ENCODE measurements around the gene BRIP1.
"Not testable (repeated sequence)": the region's sequence is repeated elsewhere in the genome, so short reads cannot be mapped to it uniquely, and the experiment has no call there.

BRIP1 gene

DNA sequence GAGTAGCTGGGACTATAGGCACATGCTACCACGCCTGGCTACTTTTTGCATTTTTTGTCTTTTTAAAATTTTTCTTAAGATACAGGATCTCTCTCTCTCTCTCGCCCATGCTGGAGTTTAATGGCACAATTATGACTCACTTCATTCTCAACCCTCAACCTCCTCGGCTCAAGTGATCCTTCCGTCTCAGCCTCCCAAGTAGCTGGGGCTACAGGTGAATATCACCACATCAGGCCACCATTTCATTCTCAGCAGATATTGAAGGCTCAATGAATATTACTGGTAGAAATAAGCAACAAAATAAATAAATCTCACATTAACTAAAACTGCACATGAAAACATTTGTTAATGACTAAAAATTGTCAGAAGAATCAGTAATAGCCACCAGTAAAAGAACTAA is 41.7 kb downstream of the BRIP1 start:
- H3K27ac ChIP-seq, result no peak overlapping the region
- H3K4me3 ChIP-seq (ENCODE audit: low read depth, low read length), result no peak overlapping the region
- no peak overlapping the region for H2AFZ ChIP-seq
- no peaks in the 10 kb centered on the region for H3K79me2 ChIP-seq
- no peaks in the 10 kb centered on the region for H3K4me1 ChIP-seq
- no peak overlapping the region for H3K9ac ChIP-seq
- no peaks in the 10 kb centered on the region for H3K9me3 ChIP-seq (ENCODE audit: control insufficient read depth, low read length)
- no peaks in the 10 kb centered on the region for H3K27me3 ChIP-seq (ENCODE audit: control insufficient read depth, insufficient read depth, low read length)
- H3K36me3 ChIP-seq (ENCODE audit: control insufficient read depth, insufficient read depth, low read length), result no peaks in the 10 kb centered on the region
- H3K4me2 ChIP-seq (ENCODE audit: low read length), result no peak overlapping the region
- TF ChIP-seq, protein P1, sequence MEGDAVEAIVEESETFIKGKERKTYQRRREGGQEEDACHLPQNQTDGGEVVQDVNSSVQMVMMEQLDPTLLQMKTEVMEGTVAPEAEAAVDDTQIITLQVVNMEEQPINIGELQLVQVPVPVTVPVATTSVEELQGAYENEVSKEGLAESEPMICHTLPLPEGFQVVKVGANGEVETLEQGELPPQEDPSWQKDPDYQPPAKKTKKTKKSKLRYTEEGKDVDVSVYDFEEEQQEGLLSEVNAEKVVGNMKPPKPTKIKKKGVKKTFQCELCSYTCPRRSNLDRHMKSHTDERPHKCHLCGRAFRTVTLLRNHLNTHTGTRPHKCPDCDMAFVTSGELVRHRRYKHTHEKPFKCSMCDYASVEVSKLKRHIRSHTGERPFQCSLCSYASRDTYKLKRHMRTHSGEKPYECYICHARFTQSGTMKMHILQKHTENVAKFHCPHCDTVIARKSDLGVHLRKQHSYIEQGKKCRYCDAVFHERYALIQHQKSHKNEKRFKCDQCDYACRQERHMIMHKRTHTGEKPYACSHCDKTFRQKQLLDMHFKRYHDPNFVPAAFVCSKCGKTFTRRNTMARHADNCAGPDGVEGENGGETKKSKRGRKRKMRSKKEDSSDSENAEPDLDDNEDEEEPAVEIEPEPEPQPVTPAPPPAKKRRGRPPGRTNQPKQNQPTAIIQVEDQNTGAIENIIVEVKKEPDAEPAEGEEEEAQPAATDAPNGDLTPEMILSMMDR (IDR thresholded peaks at IDR 0.05), result no peak

DNA sequence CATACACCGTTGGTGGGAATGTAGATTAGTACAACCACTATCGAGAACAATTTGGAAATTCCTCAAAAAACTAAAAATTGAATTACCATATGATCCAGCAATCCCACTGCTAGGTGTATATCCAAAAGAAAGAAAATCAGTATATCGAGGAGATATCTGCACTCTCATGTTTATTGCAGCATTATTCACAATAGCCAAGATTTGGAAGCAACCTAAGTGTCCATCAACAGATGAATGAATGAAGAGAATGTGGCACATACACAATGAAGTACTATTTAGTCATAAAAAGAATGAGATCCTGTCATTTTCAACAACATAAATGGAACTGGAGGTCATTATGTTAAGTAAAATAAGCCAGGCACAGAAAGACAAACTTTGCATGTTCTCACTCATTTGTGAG is 44.1 kb downstream of the BRIP1 start:
- H3K27me3 ChIP-seq (ENCODE audit: control insufficient read depth, insufficient read depth, low read length); H3K79me2 ChIP-seq; H3K36me3 ChIP-seq (ENCODE audit: control insufficient read depth, insufficient read depth, low read length); H2AFZ ChIP-seq; H3K9ac ChIP-seq; H3K4me3 ChIP-seq (ENCODE audit: low read depth, low read length); H3K4me2 ChIP-seq (ENCODE audit: low read length); H3K9me3 ChIP-seq (ENCODE audit: control insufficient read depth, low read length); H3K4me1 ChIP-seq; H3K27ac ChIP-seq: not testable (repeated sequence)

DNA sequence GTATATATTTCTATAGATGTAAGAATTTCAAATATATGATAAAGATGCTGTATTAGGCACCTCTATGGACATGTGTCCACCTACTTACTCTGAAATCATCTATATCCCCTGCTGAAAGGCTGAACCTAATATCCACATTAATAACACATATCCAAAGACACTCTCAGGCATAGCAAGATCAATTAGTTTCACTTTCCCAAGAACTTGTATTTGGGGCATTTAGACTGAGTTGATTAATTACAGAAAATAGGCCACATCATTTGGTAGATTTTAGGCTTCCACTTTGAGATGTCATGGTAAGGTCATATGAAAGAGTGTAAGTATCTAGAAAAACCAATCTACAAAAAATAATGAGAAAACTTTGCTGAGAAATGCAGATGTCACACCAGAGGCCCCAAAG is 45.1 kb downstream of the BRIP1 start:
- Histone ChIP-seq H3K36me3 (ENCODE audit: control insufficient read depth, insufficient read depth, low read length) (no peaks in the 10 kb centered on the region), H3K79me2 (no peaks in the 10 kb centered on the region), H3K9me3 (ENCODE audit: control insufficient read depth, low read length) (no peaks in the 10 kb centered on the region), H3K9ac (no peak overlapping the region), H3K4me2 (ENCODE audit: low read length) (no peak overlapping the region), H3K4me3 (ENCODE audit: low read depth, low read length) (no peak overlapping the region), H3K4me1 (no peaks in the 10 kb centered on the region), H2AFZ (no peak overlapping the region), H3K27me3 (ENCODE audit: control insufficient read depth, insufficient read depth, low read length) (no peaks in the 10 kb centered on the region), H3K27ac (no peak overlapping the region)
- TF ChIP-seq, protein P1 (IDR thresholded peaks at IDR 0.05), result no peak

DNA sequence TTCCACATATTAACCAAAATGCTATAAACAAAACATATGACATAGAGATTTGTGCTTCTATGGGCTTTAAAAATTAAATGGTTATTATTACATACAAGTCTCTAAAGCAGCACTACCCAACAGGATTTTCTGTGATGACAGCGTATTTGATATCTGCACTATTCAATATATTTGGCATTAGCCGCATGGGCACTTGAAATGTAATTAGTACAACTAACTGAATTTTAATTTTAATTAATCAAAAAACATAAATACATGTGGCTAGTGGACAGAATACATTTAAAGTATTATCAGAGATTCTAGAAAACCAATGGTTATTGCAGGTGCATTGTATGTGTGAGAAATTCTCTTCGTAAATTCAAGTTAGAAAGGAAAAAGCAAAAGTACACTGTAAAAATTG is 45.9 kb downstream of the BRIP1 start:
- TF ChIP-seq, protein P1 (IDR thresholded peaks at IDR 0.05), result no peak
- Histone ChIP-seq H3K79me2 (no peaks in the 10 kb centered on the region), H2AFZ (no peak overlapping the region), H3K4me3 (ENCODE audit: low read depth, low read length) (no peak overlapping the region), H3K27me3 (ENCODE audit: control insufficient read depth, insufficient read depth, low read length) (no peaks in the 10 kb centered on the region), H3K4me1 (no peaks in the 10 kb centered on the region), H3K4me2 (ENCODE audit: low read length) (no peak overlapping the region), H3K9ac (no peak overlapping the region), H3K27ac (no peak overlapping the region), H3K9me3 (ENCODE audit: control insufficient read depth, low read length) (no peaks in the 10 kb centered on the region), H3K36me3 (ENCODE audit: control insufficient read depth, insufficient read depth, low read length) (no peaks in the 10 kb centered on the region)

DNA sequence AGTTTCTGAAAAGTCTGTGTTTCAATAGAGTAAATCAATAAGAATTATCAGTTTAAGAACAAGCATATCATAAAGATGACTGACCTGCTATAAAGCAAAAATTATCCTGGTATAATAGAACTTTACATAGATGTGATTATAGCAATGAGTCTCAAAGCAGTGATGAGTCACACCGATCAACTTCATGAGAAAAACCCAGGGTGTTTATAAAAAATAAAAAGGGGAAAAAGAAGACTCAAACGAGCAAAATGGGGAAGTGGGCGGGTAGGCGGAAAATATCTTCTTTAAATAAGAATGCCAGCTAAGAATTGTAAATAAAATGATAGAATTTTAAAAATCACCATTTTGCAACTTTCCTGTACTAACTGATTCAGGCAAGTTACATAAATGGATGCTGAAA is 46.8 kb downstream of the BRIP1 start:
- Histone ChIP-seq H3K9ac (no peak overlapping the region), H3K4me3 (ENCODE audit: low read depth, low read length) (no peak overlapping the region), H3K27ac (no peak overlapping the region), H2AFZ (no peak overlapping the region), H3K4me2 (ENCODE audit: low read length) (no peak overlapping the region), H3K36me3 (ENCODE audit: control insufficient read depth, insufficient read depth, low read length) (no peaks in the 10 kb centered on the region), H3K4me1 (no peaks in the 10 kb centered on the region), H3K9me3 (ENCODE audit: control insufficient read depth, low read length) (no peaks in the 10 kb centered on the region), H3K79me2 (no peaks in the 10 kb centered on the region), H3K27me3 (ENCODE audit: control insufficient read depth, insufficient read depth, low read length) (no peaks in the 10 kb centered on the region)
- TF ChIP-seq, protein P1 (IDR thresholded peaks at IDR 0.05), result no peak
